OCI-LY7 (cell line): ENCODE results near the gene MORN1. TPM values are rescaled to one million over a fixed set of nuclear protein-coding genes. Genes with fewer than 3 reads are reported as not detected.
"Not testable (repeated sequence)": the region's sequence is repeated elsewhere in the genome, so short reads cannot be mapped to it uniquely, and the experiment has no call there.

ENCODE experiments used
- BruUV-seq: library from RNA; stranded (reverse); fragments of 400-500 nt; replicated peaks from 2 replicates; lab custom pipeline; 2021; lab: Mats Ljungman, UMichigan
- CTCF ChIA-PET: fragments of 300-600 bp; sonication (Branson Sonifier 250); formaldehyde crosslinking; loops from one replicate; lab custom pipeline; 2022; ENCODE audit warnings: antibody characterized with exemption; ENCODE audit not compliant: unreplicated experiment; lab: Charles Lee
- POLR2A ChIA-PET: fragments of 300-600 bp; sonication (Branson Sonifier 250); formaldehyde crosslinking; loops from one replicate; lab custom pipeline; 2022; ENCODE audit warnings: antibody characterized with exemption; lab: Charles Lee
- DNase-seq: peaks from one replicate; pipeline ENCODE4 v3.0.0-alpha.2; 2015; ENCODE audit warnings: low spot score
- H2AFZ ChIP-seq: fragments of 200-600 bp; sonication (generic), shearing (Covaris generic); 2 replicates; pipeline ENCODE4 v1.6.1; 2014; ENCODE audit warnings: mild to moderate bottlenecking, antibody characterized with exemption, low read length, moderate library complexity
- H3K27ac ChIP-seq: fragments of 200-600 bp; sonication (generic); 2 replicates; pipeline ENCODE4 v1.5.1; 2014; ENCODE audit warnings: mixed run types, low read depth, mild to moderate bottlenecking, moderate library complexity, low read length, inconsistent platforms; ENCODE audit not compliant: poor library complexity, severe bottlenecking
- H3K36me3 ChIP-seq: fragments of 200-600 bp; sonication (generic); 2 replicates; pipeline ENCODE4 v1.6.1; 2014; ENCODE audit warnings: mild to moderate bottlenecking, antibody characterized with exemption, low read length, moderate library complexity, mixed read lengths; ENCODE audit not compliant: insufficient read depth
- H3K4me1 ChIP-seq: fragments of 200-600 bp; sonication (generic); 2 replicates; pipeline ENCODE4 v1.5.1; 2014; ENCODE audit warnings: mild to moderate bottlenecking, low read length; ENCODE audit not compliant: insufficient read depth, poor library complexity, severe bottlenecking
- H3K4me2 ChIP-seq: fragments of 200-600 bp; sonication (generic); 2 replicates; pipeline ENCODE4 v1.6.1; 2014; ENCODE audit warnings: mild to moderate bottlenecking, low read length
- H3K4me3 ChIP-seq: fragments of 200-600 bp; sonication (generic); 2 replicates; pipeline ENCODE4 v1.5.1; 2014; ENCODE audit warnings: mild to moderate bottlenecking, low read depth, low read length; ENCODE audit not compliant: poor library complexity, severe bottlenecking
- H3K79me2 ChIP-seq: fragments of 200-600 bp; sonication (generic); 2 replicates; pipeline ENCODE4 v1.6.1; 2016; ENCODE audit warnings: low read depth, mild to moderate bottlenecking, low read length, moderate library complexity, mixed read lengths; ENCODE audit not compliant: insufficient read depth
- H3K9me2 ChIP-seq: fragments of 200-600 bp; sonication (generic); 2 replicates; pipeline ENCODE4 v1.6.1; 2016; ENCODE audit warnings: mild to moderate bottlenecking, low read length, mixed read lengths; ENCODE audit not compliant: insufficient read depth
- H3K9me3 ChIP-seq: fragments of 200-600 bp; sonication (generic); 2 replicates; pipeline ENCODE4 v1.6.1; 2014; ENCODE audit warnings: mild to moderate bottlenecking, mixed run types, low read length, mixed read lengths
- H4K20me1 ChIP-seq: fragments of 200-600 bp; sonication (generic); 2 replicates; pipeline ENCODE4 v1.6.1; 2014; ENCODE audit warnings: mild to moderate bottlenecking, antibody characterized with exemption, low read length, moderate library complexity, mixed read lengths; ENCODE audit not compliant: insufficient read depth
- CTCF ChIP-seq: fragments of 200-600 bp; sonication (generic); conservative IDR thresholded peaks from 2 replicates; pipeline ENCODE4 v1.5.1; 2014; ENCODE audit warnings: mild to moderate bottlenecking, antibody characterized with exemption, low read length, moderate library complexity, mixed read lengths
- EZH2phosphoT487 ChIP-seq: fragments of 200-600 bp; sonication (generic); IDR thresholded peaks from 2 replicates; pipeline ENCODE4 v1.6.1; 2018; ENCODE audit warnings: low read depth, borderline replicate concordance, mild to moderate bottlenecking, mixed run types, antibody characterized with exemption, low read length, moderate library complexity, mixed read lengths
- intact Hi-C: fragments of 100-400 bp; cut with micrococcal nuclease; formaldehyde crosslinking; loops from one replicate; pipeline ENCODE4 v1.10.0; 2022; ENCODE audit not compliant: unreplicated experiment
- total RNA-seq, 2 experiments: library from RNA; depleted of rRNA in 1 of 2; stranded (reverse); fragments of >200 nt in 1 of 2; shearing (Covaris generic) in 1 of 2; gene quantifications; 2 replicates each; pipeline ENCODE4 v1.2.3, GENCODE V29; 2014 to 2022

Gene MORN1
- total RNA-seq, 2 experiments from 2014 or later = 13.1 to 29.7 TPM

GRCh38 chr1:2335721-2336455, 55.5 kb downstream of the MORN1 start:
- ChIA-PET CTCF (no interaction called here), POLR2A (no interaction called here)

DNA sequence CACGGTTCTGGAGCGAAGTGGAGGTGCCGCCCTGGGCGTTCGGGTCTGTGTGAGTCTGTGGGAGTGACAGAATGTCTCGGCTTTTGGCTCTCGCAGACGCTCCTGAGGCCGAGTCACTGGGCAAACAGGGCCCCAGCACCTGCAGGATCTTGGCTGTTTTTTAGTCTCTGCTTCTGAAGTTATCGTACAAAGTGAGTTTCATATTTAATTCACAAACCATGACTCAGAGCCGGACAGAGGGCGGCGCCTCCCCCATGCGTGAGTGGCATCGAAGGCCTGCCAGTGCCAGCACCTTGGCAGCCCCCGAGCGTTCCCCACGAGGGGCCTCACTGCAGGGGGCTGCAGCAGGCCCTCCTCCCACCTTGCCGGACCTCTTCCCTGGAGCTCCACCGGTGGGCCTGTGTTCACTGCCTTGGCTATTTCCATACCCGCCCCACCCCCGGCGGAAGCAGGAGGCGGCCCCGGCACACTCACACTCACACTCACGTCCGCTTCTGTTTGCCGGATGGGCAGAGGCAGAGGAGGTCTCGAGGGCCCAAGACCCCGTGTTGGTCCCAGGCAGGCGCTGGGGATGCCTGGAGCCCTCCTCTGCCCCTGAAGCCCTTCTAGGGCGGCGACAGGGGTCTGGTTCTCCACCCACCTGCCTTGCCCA, 56.3 kb downstream of the MORN1 start:
- Histone ChIP-seq H3K4me3 (no peak overlapping the region), H3K9me2 (no peaks in the 10 kb centered on the region), H3K79me2 (no peaks in the 10 kb centered on the region), H3K27ac (no peak overlapping the region), H3K4me1 (no peaks in the 10 kb centered on the region), H3K9me3 (no peaks in the 10 kb centered on the region), H3K4me2 (no peak overlapping the region), H2AFZ (no peak overlapping the region), H3K36me3 (no peaks in the 10 kb centered on the region), H4K20me1 (no peaks in the 10 kb centered on the region)
- ChIA-PET POLR2A (no interaction called here), CTCF (no interaction called here)
- intact Hi-C loops = no loop called here
- TF ChIP-seq EZH2phosphoT487 (no peak), CTCF (no peak)
- DNase-seq = no peak
- BruUV-seq = no TSS peak

More at GRCh38 chr1:2335721-2336455, 55.5 kb downstream of the MORN1 start:
- H4K20me1 ChIP-seq = no peaks in the 10 kb centered on the region
- H3K9me2 ChIP-seq = no peaks in the 10 kb centered on the region
- no peaks in the 10 kb centered on the region for H3K9me3 ChIP-seq
- no peaks in the 10 kb centered on the region for H3K4me1 ChIP-seq
- no peak for DNase-seq
- intact Hi-C loops = no loop called here
- H3K79me2 ChIP-seq = no peaks in the 10 kb centered on the region
- H3K4me3 ChIP-seq = no peak overlapping the region
- H3K36me3 ChIP-seq = no peaks in the 10 kb centered on the region
- H3K4me2 ChIP-seq = no peak overlapping the region
- H3K27ac ChIP-seq = no peak overlapping the region
- H2AFZ ChIP-seq = no peak overlapping the region
- no TSS peak for BruUV-seq
- TF ChIP-seq EZH2phosphoT487 = no peak
- no peak for TF ChIP-seq CTCF

- H3K4me3 ChIP-seq = no peak overlapping the region
- no peak overlapping the region for H2AFZ ChIP-seq
- no peaks in the 10 kb centered on the region for H3K36me3 ChIP-seq
- DNase-seq = no peak
- H3K4me1 ChIP-seq = no peaks in the 10 kb centered on the region
- no peak overlapping the region for H3K4me2 ChIP-seq
- no peak overlapping the region for H3K27ac ChIP-seq
- H3K79me2 ChIP-seq = no peaks in the 10 kb centered on the region
- intact Hi-C loops = no loop called here
- H4K20me1 ChIP-seq = no peaks in the 10 kb centered on the region
- POLR2A ChIA-PET = no interaction called here
- no TSS peak for BruUV-seq
- TF ChIP-seq CTCF (no peak), EZH2phosphoT487 (no peak)
- no peaks in the 10 kb centered on the region for H3K9me3 ChIP-seq
- CTCF ChIA-PET = no interaction called here
- H3K9me2 ChIP-seq = no peaks in the 10 kb centered on the region
These were observed 57.0 kb downstream of the MORN1 start for GRCh38 chr1:2334366-2334765.

- H4K20me1 ChIP-seq, H3K9me3 ChIP-seq, intact Hi-C loops, BruUV-seq, H3K4me1 ChIP-seq, H3K9me2 ChIP-seq, H3K36me3 ChIP-seq, POLR2A ChIA-PET, H3K4me3 ChIP-seq, H3K27ac ChIP-seq, H3K79me2 ChIP-seq, DNase-seq, H3K4me2 ChIP-seq, CTCF ChIA-PET, H2AFZ ChIP-seq: not testable (repeated sequence)
These were observed 59.8 kb downstream of the MORN1 start for GRCh38 chr1:2331580-2331979.
